ENCODE measurements around the gene CYB561D2.

- TF ChIP-seq ZNF70 (CRISPR knock-in tag; IDR thresholded peaks at IDR 0.05) (no peak), PPARA (CRISPR knock-in tag; IDR thresholded peaks at IDR 0.05; ENCODE audit: borderline replicate concordance) (no peak), ARNTL (CRISPR knock-in tag; IDR thresholded peaks at IDR 0.05; ENCODE audit: borderline replicate concordance, low read depth) (no peak), GLIS3 (CRISPR knock-in tag; IDR thresholded peaks at IDR 0.05) (no peak)
- TF ChIP-seq, protein P1, sequence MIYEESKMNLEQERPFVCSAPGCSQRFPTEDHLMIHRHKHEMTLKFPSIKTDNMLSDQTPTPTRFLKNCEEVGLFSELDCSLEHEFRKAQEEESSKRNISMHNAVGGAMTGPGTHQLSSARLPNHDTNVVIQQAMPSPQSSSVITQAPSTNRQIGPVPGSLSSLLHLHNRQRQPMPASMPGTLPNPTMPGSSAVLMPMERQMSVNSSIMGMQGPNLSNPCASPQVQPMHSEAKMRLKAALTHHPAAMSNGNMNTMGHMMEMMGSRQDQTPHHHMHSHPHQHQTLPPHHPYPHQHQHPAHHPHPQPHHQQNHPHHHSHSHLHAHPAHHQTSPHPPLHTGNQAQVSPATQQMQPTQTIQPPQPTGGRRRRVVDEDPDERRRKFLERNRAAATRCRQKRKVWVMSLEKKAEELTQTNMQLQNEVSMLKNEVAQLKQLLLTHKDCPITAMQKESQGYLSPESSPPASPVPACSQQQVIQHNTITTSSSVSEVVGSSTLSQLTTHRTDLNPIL (CRISPR knock-in tag; IDR thresholded peaks at IDR 0.05; ENCODE audit: low read depth): no peak
- TF ChIP-seq, protein P2, sequence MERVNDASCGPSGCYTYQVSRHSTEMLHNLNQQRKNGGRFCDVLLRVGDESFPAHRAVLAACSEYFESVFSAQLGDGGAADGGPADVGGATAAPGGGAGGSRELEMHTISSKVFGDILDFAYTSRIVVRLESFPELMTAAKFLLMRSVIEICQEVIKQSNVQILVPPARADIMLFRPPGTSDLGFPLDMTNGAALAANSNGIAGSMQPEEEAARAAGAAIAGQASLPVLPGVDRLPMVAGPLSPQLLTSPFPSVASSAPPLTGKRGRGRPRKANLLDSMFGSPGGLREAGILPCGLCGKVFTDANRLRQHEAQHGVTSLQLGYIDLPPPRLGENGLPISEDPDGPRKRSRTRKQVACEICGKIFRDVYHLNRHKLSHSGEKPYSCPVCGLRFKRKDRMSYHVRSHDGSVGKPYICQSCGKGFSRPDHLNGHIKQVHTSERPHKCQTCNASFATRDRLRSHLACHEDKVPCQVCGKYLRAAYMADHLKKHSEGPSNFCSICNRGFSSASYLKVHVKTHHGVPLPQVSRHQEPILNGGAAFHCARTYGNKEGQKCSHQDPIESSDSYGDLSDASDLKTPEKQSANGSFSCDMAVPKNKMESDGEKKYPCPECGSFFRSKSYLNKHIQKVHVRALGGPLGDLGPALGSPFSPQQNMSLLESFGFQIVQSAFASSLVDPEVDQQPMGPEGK (CRISPR knock-in tag; IDR thresholded peaks at IDR 0.05; ENCODE audit: borderline replicate concordance): no peak
These were observed 26.1 kb upstream of the CYB561D2 start for GRCh38 chr3:50324351-50325112.
